Keratinocyte (primary cell): ENCODE measurements around the gene SKI.

Experiments used
- CTCF ChIP-seq, 3 experiments: IDR thresholded peaks in 1 of 3; conservative IDR thresholded peaks in 1 of 3; optimal IDR thresholded peaks in 1 of 3; 2 replicates in 2 of 3; 3 replicates in 1 of 3; pipeline versions ENCODE3 to v1.5.1; 2011; ENCODE audit warnings: low read length in 3 of 3, mild to moderate bottlenecking in 3 of 3, moderate library complexity in 2 of 3, control low read depth in 1 of 3, inconsistent platforms in 1 of 3; ENCODE audit not compliant: insufficient read depth in 2 of 3; ENCODE audit errors: extremely low read depth in 1 of 3
- EZH2 ChIP-seq: IDR thresholded peaks from one replicate; pipeline ENCODE4 v1.6.1; 2012; ENCODE audit warnings: inconsistent platforms, mild to moderate bottlenecking, low read length, moderate library complexity

- TF ChIP-seq CTCF (optimal IDR thresholded peaks at IDR 0.05 in 1 of 3, IDR thresholded peaks at IDR 0.05 in 1 of 3, conservative IDR thresholded peaks at IDR 0.05 in 1 of 3; ENCODE audit: extremely low read depth in 1 of 3, insufficient read depth in 2 of 3, low read length in 3 of 3) (no peak), EZH2 (no peak)
Observed at GRCh38 chr1:2344744-2345296, 116.7 kb downstream of the SKI start.
